ENCODE measurements around the gene ST8SIA5. TPM values are rescaled to one million over a fixed set of nuclear protein-coding genes. Genes with fewer than 3 reads are reported as not detected.

The ST8SIA5 gene
- total RNA-seq, 1 experiment from 2014 or later: not detected

GRCh38 chr18:46680784-46681695 is 75.8 kb downstream of the ST8SIA5 start:
- H4K20me1 ChIP-seq (ENCODE audit: insufficient read depth): no peaks in the 10 kb centered on the region
- TF ChIP-seq CTCF (conservative IDR thresholded peaks at IDR 0.05): no peak
- TF ChIP-seq EZH2 (IDR thresholded peaks at IDR 0.05; ENCODE audit: low read depth): no peak
- H3K79me2 ChIP-seq (ENCODE audit: low read depth): no peaks in the 10 kb centered on the region
- no peak overlapping the region for H3K4me2 ChIP-seq
- H3F3A ChIP-seq (ENCODE audit: insufficient read depth, low read depth): no peaks in the 10 kb centered on the region
- H3K9me3 ChIP-seq (ENCODE audit: insufficient read depth, low read depth): no peaks in the 10 kb centered on the region
- H3K27me3 ChIP-seq (ENCODE audit: insufficient read depth, low read depth): peaks cover 65% of the 10 kb centered on the region
- CTCF ChIA-PET: no interaction called here
- no peak overlapping the region for H3K27ac ChIP-seq
- BruUV-seq (replicated peaks): no TSS peak
- no peak for DNase-seq
- no peak overlapping the region for H2AFZ ChIP-seq
- H3K36me3 ChIP-seq (ENCODE audit: low read depth): no peaks in the 10 kb centered on the region
- intact Hi-C loops (cut with micrococcal nuclease; ENCODE audit: unreplicated experiment): no loop called here
- no peaks in the 10 kb centered on the region for H3K9me2 ChIP-seq (ENCODE audit: insufficient read depth)
- no peak overlapping the region for H3K4me3 ChIP-seq
- 0 out of 2 replicates have a peak, but pooled peaks cover 4% of the 10 kb centered on the region for H3K4me1 ChIP-seq (replicated peaks; ENCODE audit: insufficient read depth)
- POLR2A ChIA-PET (ENCODE audit: unreplicated experiment): no interaction called here

- CTCF ChIA-PET: no interaction called here
- Histone ChIP-seq H3K36me3 (ENCODE audit: low read depth) (no peaks in the 10 kb centered on the region), H3K4me1 (replicated peaks; ENCODE audit: insufficient read depth) (0 out of 2 replicates have a peak, but pooled peaks cover 4% of the 10 kb centered on the region), H3K79me2 (ENCODE audit: low read depth) (no peaks in the 10 kb centered on the region), H3K4me2 (no peak overlapping the region), H4K20me1 (ENCODE audit: insufficient read depth) (no peaks in the 10 kb centered on the region), H3K4me3 (no peak overlapping the region), H3K27me3 (ENCODE audit: insufficient read depth, low read depth) (peaks cover 55% of the 10 kb centered on the region), H3K9me2 (ENCODE audit: insufficient read depth) (no peaks in the 10 kb centered on the region), H3F3A (ENCODE audit: insufficient read depth, low read depth) (no peaks in the 10 kb centered on the region), H3K27ac (no peak overlapping the region), H3K9me3 (ENCODE audit: insufficient read depth, low read depth) (no peaks in the 10 kb centered on the region), H2AFZ (no peak overlapping the region)
- TF ChIP-seq CTCF (conservative IDR thresholded peaks at IDR 0.05) (no peak), EZH2 (IDR thresholded peaks at IDR 0.05; ENCODE audit: low read depth) (no peak)
- DNase-seq: no peak
- intact Hi-C loops (cut with micrococcal nuclease; ENCODE audit: unreplicated experiment): no loop called here
- POLR2A ChIA-PET (ENCODE audit: unreplicated experiment): no interaction called here
- BruUV-seq (replicated peaks): no TSS peak
Measured at GRCh38 chr18:46679846-46680598, 76.8 kb downstream of the ST8SIA5 start.

- ChIA-PET POLR2A (ENCODE audit: unreplicated experiment) (no interaction called here), CTCF (no interaction called here)
- Histone ChIP-seq H3K27ac (no peak overlapping the region), H2AFZ (no peak overlapping the region), H3K4me1 (replicated peaks; ENCODE audit: insufficient read depth) (0 out of 2 replicates have a peak, but pooled peaks cover 4% of the 10 kb centered on the region), H3K4me2 (no peak overlapping the region), H3K27me3 (ENCODE audit: insufficient read depth, low read depth) (peaks cover 58% of the 10 kb centered on the region), H3K9me2 (ENCODE audit: insufficient read depth) (no peaks in the 10 kb centered on the region), H3K4me3 (no peak overlapping the region), H3K36me3 (ENCODE audit: low read depth) (no peaks in the 10 kb centered on the region), H3K79me2 (ENCODE audit: low read depth) (no peaks in the 10 kb centered on the region), H3K9me3 (ENCODE audit: insufficient read depth, low read depth) (no peaks in the 10 kb centered on the region), H4K20me1 (ENCODE audit: insufficient read depth) (no peaks in the 10 kb centered on the region), H3F3A (ENCODE audit: insufficient read depth, low read depth) (no peaks in the 10 kb centered on the region)
- no peak for DNase-seq
- intact Hi-C loops (cut with micrococcal nuclease; ENCODE audit: unreplicated experiment): no loop called here
- TF ChIP-seq CTCF (conservative IDR thresholded peaks at IDR 0.05) (no peak), EZH2 (IDR thresholded peaks at IDR 0.05; ENCODE audit: low read depth) (no peak)
- BruUV-seq (replicated peaks): no TSS peak
Measured at GRCh38 chr18:46678785-46679399, 78.0 kb downstream of the ST8SIA5 start.

All from PC-9 (cell line).